ENCODE data around the gene ACE. TPM values are rescaled to one million over a fixed set of nuclear protein-coding genes. Genes with fewer than 3 reads are reported as not detected.

Gene ACE
- total RNA-seq, 1 experiment from 2014 or later: 4.5 TPM

- no peaks in the 10 kb centered on the region for H3K4me1 ChIP-seq (ENCODE audit: control insufficient read depth, insufficient read depth, low read length)
- no peaks in the 10 kb centered on the region for H3K9me3 ChIP-seq (ENCODE audit: control insufficient read depth, insufficient read depth, low read depth, low read length)
- ChIA-PET POLR2A (no interaction called here), CTCF (no interaction called here)
- no peak for DNase-seq (ENCODE audit: low read depth, low spot score)
- no peak overlapping the region for H3K4me3 ChIP-seq (ENCODE audit: low read depth in 2 of 2, low read length in 2 of 2)
- no TSS peak for BruUV-seq (replicated peaks)
- H3K27me3 ChIP-seq (ENCODE audit: control insufficient read depth, insufficient read depth, low read length): peaks cover 4% of the 10 kb centered on the region; the same call in 1 of the 2 replicates
- TF ChIP-seq SIN3A (IDR thresholded peaks at IDR 0.05; ENCODE audit: borderline replicate concordance, insufficient read depth, low read depth, low read length): no peak
- no peak for TF ChIP-seq TCF7L2 (IDR thresholded peaks at IDR 0.05; ENCODE audit: low read depth, low read length)
- TF ChIP-seq, protein P1, sequence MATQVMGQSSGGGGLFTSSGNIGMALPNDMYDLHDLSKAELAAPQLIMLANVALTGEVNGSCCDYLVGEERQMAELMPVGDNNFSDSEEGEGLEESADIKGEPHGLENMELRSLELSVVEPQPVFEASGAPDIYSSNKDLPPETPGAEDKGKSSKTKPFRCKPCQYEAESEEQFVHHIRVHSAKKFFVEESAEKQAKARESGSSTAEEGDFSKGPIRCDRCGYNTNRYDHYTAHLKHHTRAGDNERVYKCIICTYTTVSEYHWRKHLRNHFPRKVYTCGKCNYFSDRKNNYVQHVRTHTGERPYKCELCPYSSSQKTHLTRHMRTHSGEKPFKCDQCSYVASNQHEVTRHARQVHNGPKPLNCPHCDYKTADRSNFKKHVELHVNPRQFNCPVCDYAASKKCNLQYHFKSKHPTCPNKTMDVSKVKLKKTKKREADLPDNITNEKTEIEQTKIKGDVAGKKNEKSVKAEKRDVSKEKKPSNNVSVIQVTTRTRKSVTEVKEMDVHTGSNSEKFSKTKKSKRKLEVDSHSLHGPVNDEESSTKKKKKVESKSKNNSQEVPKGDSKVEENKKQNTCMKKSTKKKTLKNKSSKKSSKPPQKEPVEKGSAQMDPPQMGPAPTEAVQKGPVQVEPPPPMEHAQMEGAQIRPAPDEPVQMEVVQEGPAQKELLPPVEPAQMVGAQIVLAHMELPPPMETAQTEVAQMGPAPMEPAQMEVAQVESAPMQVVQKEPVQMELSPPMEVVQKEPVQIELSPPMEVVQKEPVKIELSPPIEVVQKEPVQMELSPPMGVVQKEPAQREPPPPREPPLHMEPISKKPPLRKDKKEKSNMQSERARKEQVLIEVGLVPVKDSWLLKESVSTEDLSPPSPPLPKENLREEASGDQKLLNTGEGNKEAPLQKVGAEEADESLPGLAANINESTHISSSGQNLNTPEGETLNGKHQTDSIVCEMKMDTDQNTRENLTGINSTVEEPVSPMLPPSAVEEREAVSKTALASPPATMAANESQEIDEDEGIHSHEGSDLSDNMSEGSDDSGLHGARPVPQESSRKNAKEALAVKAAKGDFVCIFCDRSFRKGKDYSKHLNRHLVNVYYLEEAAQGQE (IDR thresholded peaks at IDR 0.05; ENCODE audit: insufficient read depth in 1 of 2, low read depth in 2 of 2, low read length in 1 of 2): no peak
- TF ChIP-seq, protein P2, sequence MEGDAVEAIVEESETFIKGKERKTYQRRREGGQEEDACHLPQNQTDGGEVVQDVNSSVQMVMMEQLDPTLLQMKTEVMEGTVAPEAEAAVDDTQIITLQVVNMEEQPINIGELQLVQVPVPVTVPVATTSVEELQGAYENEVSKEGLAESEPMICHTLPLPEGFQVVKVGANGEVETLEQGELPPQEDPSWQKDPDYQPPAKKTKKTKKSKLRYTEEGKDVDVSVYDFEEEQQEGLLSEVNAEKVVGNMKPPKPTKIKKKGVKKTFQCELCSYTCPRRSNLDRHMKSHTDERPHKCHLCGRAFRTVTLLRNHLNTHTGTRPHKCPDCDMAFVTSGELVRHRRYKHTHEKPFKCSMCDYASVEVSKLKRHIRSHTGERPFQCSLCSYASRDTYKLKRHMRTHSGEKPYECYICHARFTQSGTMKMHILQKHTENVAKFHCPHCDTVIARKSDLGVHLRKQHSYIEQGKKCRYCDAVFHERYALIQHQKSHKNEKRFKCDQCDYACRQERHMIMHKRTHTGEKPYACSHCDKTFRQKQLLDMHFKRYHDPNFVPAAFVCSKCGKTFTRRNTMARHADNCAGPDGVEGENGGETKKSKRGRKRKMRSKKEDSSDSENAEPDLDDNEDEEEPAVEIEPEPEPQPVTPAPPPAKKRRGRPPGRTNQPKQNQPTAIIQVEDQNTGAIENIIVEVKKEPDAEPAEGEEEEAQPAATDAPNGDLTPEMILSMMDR (IDR thresholded peaks at IDR 0.05): no peak
- no peak for TF ChIP-seq POLR2AphosphoS5 (IDR thresholded peaks at IDR 0.05; ENCODE audit: low read depth, low read length)
- intact Hi-C loops (cut with micrococcal nuclease; ENCODE audit: unreplicated experiment): no loop called here
- in situ Hi-C loops (cut with HindIII; ENCODE audit: low pct_unique_long_range_greater_than_20kb, low sequenced_read_pairs): no loop called here
- H3K36me3 ChIP-seq (ENCODE audit: control insufficient read depth, insufficient read depth, low read length): no peaks in the 10 kb centered on the region
- H3K27ac ChIP-seq (ENCODE audit: low read length): no peak overlapping the region
- no peak for ATAC-seq
Measured at GRCh38 chr17:63512896-63513644, 36.2 kb downstream of the ACE start.

- Histone ChIP-seq H3K27me3 (ENCODE audit: control insufficient read depth, insufficient read depth, low read length) (peaks cover 4% of the 10 kb centered on the region; the same call in 1 of the 2 replicates), H3K4me1 (ENCODE audit: control insufficient read depth, insufficient read depth, low read length) (no peaks in the 10 kb centered on the region), H3K4me3 (ENCODE audit: low read depth in 2 of 2, low read length in 2 of 2) (no peak overlapping the region), H3K36me3 (ENCODE audit: control insufficient read depth, insufficient read depth, low read length) (no peaks in the 10 kb centered on the region), H3K27ac (ENCODE audit: low read length) (no peak overlapping the region), H3K9me3 (ENCODE audit: control insufficient read depth, insufficient read depth, low read depth, low read length) (no peaks in the 10 kb centered on the region)
- no peak for ATAC-seq
- DNase-seq (ENCODE audit: low read depth, low spot score): no peak
- no TSS peak for BruUV-seq (replicated peaks)
- ChIA-PET POLR2A (no interaction called here), CTCF (interaction anchor here (0.7 kb wide), 1 partner anchor 44 kb away, joined by 4 read pairs; no protein-coding TSS in a partner anchor)
- in situ Hi-C loops (cut with HindIII; ENCODE audit: low pct_unique_long_range_greater_than_20kb, low sequenced_read_pairs): no loop called here
- TF ChIP-seq, protein P1 (IDR thresholded peaks at IDR 0.05; ENCODE audit: insufficient read depth in 1 of 2, low read depth in 2 of 2, low read length in 1 of 2): no peak
- TF ChIP-seq TCF7L2 (IDR thresholded peaks at IDR 0.05; ENCODE audit: low read depth, low read length) (no peak), SIN3A (IDR thresholded peaks at IDR 0.05; ENCODE audit: borderline replicate concordance, insufficient read depth, low read depth, low read length) (no peak), POLR2AphosphoS5 (IDR thresholded peaks at IDR 0.05; ENCODE audit: low read depth, low read length) (no peak)
- TF ChIP-seq, protein P2 (IDR thresholded peaks at IDR 0.05): no peak
- intact Hi-C loops (cut with micrococcal nuclease; ENCODE audit: unreplicated experiment): no loop called here
Measured at GRCh38 chr17:63514477-63514876, 37.6 kb downstream of the ACE start.
